Epidermal melanocyte (primary cell): ENCODE data around the gene SCMH1.

Source experiments
- DNase-seq: peaks from one replicate; pipeline ENCODE4 v3.0.0; 2011; ENCODE audit warnings: low spot score; ENCODE audit not compliant: insufficient read length

Gene SCMH1

DNA sequence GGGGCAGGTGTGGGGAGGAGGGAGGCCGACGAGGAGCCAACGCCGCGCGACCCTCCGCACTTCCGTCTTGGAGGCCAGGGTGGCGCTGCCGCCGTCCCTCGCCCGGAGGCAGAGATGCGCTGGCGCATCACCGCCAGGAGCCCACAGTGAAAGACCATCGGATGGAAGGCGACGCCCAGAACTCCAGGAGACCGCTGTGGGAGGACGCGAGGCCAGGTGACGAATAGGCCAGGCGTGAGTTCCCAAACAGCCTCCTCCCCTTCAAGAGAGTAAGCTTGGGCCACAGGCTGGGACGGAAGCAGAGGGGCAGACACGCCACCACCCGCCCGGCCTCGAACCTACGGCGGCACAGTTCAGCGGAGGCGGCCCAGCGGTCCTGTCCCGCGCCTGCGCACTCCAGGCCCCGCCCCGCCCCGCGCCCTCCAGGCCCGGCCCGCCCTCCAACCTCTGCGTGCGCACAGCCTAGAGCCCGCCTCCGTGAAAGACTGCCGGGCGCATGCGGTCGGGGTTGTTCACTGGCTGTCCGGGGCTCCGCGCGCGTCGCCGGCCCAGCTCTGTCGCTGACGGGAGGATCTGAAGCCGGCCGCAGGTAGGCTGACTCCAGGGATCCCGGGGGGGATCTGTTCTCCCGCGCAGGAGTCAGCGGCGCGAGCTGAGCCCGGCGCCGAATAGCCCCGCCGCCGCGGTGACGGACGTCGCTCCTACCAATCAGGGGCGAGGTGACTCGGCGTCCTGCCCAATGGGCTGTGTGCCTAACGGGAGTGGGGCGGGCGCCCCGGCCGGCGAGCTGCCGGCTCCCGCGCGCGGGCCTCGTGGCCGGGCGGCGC is 262.7 kb downstream of the SCMH1 start, which contains the start of gene CTPS1:
TSS of gene CTPS1 (plus strand) at position 456 of the 827 bp plus-strand sequence. CDS start 3,595 bp downstream, outside the sequence.
- peak; percentile 99 for DNase-seq

DNA sequence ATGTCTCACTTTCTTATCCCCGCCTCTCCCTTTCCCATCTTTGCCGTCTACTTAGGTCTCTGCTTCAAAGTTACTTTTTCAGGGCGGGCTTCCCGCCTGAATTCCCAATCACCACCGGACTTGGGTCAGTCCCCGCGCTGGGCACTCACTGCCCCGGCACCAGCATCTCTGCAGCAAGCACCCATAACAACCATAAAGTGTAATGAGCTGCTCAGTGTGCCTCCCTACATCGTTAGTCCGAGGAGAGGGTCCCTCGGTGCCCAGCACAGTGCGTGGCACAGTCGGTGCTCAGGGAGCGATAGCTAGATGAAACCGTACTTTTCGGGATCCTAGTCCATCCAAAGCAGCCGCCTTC is 263.2 kb downstream of the SCMH1 start:
- DNase-seq: no peak

DNA sequence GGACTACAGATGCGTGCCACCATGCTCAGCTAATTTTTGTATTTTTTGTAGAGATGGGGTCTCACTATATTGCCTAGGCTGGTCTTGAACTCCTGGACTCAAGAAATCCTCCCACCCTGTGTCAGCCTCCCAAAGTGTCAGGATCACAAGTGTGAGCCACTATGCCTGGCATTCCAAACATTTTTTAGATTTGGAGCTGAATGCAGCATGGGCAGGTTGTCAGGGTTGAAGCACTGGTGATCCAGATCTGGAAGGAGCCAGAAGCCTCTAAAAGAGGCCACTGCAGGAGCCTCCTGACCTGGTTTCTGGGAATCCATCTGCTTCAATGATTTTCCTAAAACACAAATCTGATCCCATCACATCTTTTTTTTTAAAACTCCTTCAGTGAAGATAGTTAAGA is 264.4 kb downstream of the SCMH1 start:
- DNase-seq: no peak
